Mesendoderm (in vitro differentiated cells): ENCODE results near the gene CRYBA2.

Experiments
- DNase-seq: peaks from one replicate; pipeline ENCODE4 v3.0.0; 2013
- H2AK5ac ChIP-seq: 2 replicates; pipeline ENCODE4 v1.6.1; 2013; ENCODE audit warnings: low read length, inconsistent platforms
- H2BK120ac ChIP-seq: 2 replicates; pipeline ENCODE4 v1.6.1; 2013; ENCODE audit warnings: low read depth, mild to moderate bottlenecking, low read length, moderate library complexity, mixed read lengths
- H2BK15ac ChIP-seq: replicated peaks from 2 replicates; pipeline ENCODE4 v1.6.1; 2013; ENCODE audit warnings: low read depth, mild to moderate bottlenecking, moderate library complexity
- H2BK5ac ChIP-seq: 2 replicates; pipeline ENCODE4 v1.6.1; 2013; ENCODE audit warnings: low read length, inconsistent platforms
- H3K18ac ChIP-seq: 2 replicates; pipeline ENCODE4 v1.6.1; 2013; ENCODE audit warnings: mild to moderate bottlenecking, low read length, mixed read lengths
- H3K23ac ChIP-seq: one replicate; pipeline ENCODE4 v1.6.1; 2013; ENCODE audit warnings: low read length
- H3K27ac ChIP-seq: 2 replicates; pipeline ENCODE4 v1.5.1; 2013; ENCODE audit warnings: low read depth, mild to moderate bottlenecking, inconsistent platforms, low read length, moderate library complexity
- H3K27me3 ChIP-seq: 2 replicates; pipeline ENCODE4 v1.6.1; 2013; ENCODE audit warnings: low read length, control low read depth, mild to moderate bottlenecking, inconsistent platforms; ENCODE audit not compliant: insufficient read depth, poor library complexity
- H3K36me3 ChIP-seq: 2 replicates; pipeline ENCODE4 v1.6.1; 2013; ENCODE audit warnings: low read length, inconsistent platforms; ENCODE audit not compliant: control insufficient read depth, insufficient read depth
- H3K4ac ChIP-seq: one replicate; pipeline ENCODE4 v1.6.1; 2013; ENCODE audit warnings: low read depth, mild to moderate bottlenecking, low read length, moderate library complexity
- H3K4me1 ChIP-seq: 2 replicates; pipeline ENCODE4 v1.6.1; 2013; ENCODE audit warnings: low read depth, low read length, inconsistent platforms; ENCODE audit not compliant: control insufficient read depth
- H3K4me2 ChIP-seq: 2 replicates; pipeline ENCODE4 v1.6.1; 2013; ENCODE audit warnings: low read length
- H3K4me3 ChIP-seq: 2 replicates; pipeline ENCODE4 v1.5.1; 2013; ENCODE audit warnings: mild to moderate bottlenecking, low read length
- H3K56ac ChIP-seq: one replicate; pipeline ENCODE4 v1.6.1; 2013; ENCODE audit warnings: low read length
- H3K79me1 ChIP-seq: 2 replicates; pipeline ENCODE4 v1.6.1; 2013; ENCODE audit warnings: low read length, inconsistent platforms
- H3K79me2 ChIP-seq: 2 replicates; pipeline ENCODE4 v1.6.1; 2013; ENCODE audit warnings: mild to moderate bottlenecking, low read length; ENCODE audit not compliant: control insufficient read depth, insufficient read depth
- H3K9ac ChIP-seq: 2 replicates; pipeline ENCODE4 v1.6.1; 2013; ENCODE audit warnings: low read length, inconsistent platforms
- H4K5ac ChIP-seq: one replicate; pipeline ENCODE4 v1.6.1; 2013; ENCODE audit warnings: low read length
- H4K8ac ChIP-seq: one replicate; pipeline ENCODE4 v1.6.1; 2013; ENCODE audit warnings: low read depth, mild to moderate bottlenecking, control low read depth, low read length, moderate library complexity
- whole genome bisulfite sequencing: extraction: QIAGEN DNeasy Blood & Tissue Kit; methylation state at CpG from one replicate; pipeline ENCODE4 v1.1.7; 2013; ENCODE audit warnings: low lambda C conversion rate, missing lambda C conversion rate; ENCODE audit not compliant: insufficient coverage; ENCODE audit errors: extremely low coverage; 5-methylcytosine and 5-hydroxymethylcytosine counted together

CRYBA2 gene

GRCh38 chr2:219037783-219038499 is 44.7 kb upstream of the CRYBA2 start:
- no peak overlapping the region for H3K18ac ChIP-seq
- H2BK120ac ChIP-seq, result no peak overlapping the region
- H3K4ac ChIP-seq, result no peak overlapping the region
- no peak overlapping the region for H3K4me3 ChIP-seq
- H3K27ac ChIP-seq, result no peak overlapping the region
- no peaks in the 10 kb centered on the region for H3K36me3 ChIP-seq
- no peaks in the 10 kb centered on the region for H3K79me1 ChIP-seq
- H3K56ac ChIP-seq, result no peak overlapping the region
- no peak overlapping the region for H4K5ac ChIP-seq
- no peaks in the 10 kb centered on the region for H3K27me3 ChIP-seq
- no peak overlapping the region for H3K9ac ChIP-seq
- H3K4me2 ChIP-seq, result no peak overlapping the region
- no peak overlapping the region for H3K23ac ChIP-seq
- DNase-seq, result no peak
- H4K8ac ChIP-seq, result no peak overlapping the region
- no peak overlapping the region for H2BK15ac ChIP-seq
- no CpG with 5 or more reads among the region's 8 CpGs for WGBS
- no peak overlapping the region for H2AK5ac ChIP-seq
- no peak overlapping the region for H2BK5ac ChIP-seq
- no peaks in the 10 kb centered on the region for H3K79me2 ChIP-seq
- no peaks in the 10 kb centered on the region for H3K4me1 ChIP-seq

- no peaks in the 10 kb centered on the region for H3K79me2 ChIP-seq
- H2BK15ac ChIP-seq, result no peak overlapping the region
- H3K79me1 ChIP-seq, result no peaks in the 10 kb centered on the region
- H2BK120ac ChIP-seq, result no peak overlapping the region
- H3K4me1 ChIP-seq, result no peaks in the 10 kb centered on the region
- no peak overlapping the region for H3K23ac ChIP-seq
- WGBS, result no CpG with 5 or more reads among the region's 2 CpGs
- no peak overlapping the region for H3K27ac ChIP-seq
- no peaks in the 10 kb centered on the region for H3K27me3 ChIP-seq
- no peak overlapping the region for H3K4ac ChIP-seq
- no peak for DNase-seq
- no peak overlapping the region for H3K56ac ChIP-seq
- H2AK5ac ChIP-seq, result no peak overlapping the region
- H3K9ac ChIP-seq, result no peak overlapping the region
- no peak overlapping the region for H2BK5ac ChIP-seq
- no peak overlapping the region for H3K4me2 ChIP-seq
- H3K18ac ChIP-seq, result no peak overlapping the region
- H4K8ac ChIP-seq, result no peak overlapping the region
- no peak overlapping the region for H4K5ac ChIP-seq
- H3K36me3 ChIP-seq, result no peaks in the 10 kb centered on the region
- no peak overlapping the region for H3K4me3 ChIP-seq
Observed at GRCh38 chr2:219035942-219036341, 42.7 kb upstream of the CRYBA2 start.

GRCh38 chr2:219034823-219035222 is 41.6 kb upstream of the CRYBA2 start:
- no peak overlapping the region for H3K23ac ChIP-seq
- no peaks in the 10 kb centered on the region for H3K4me1 ChIP-seq
- no peak overlapping the region for H3K9ac ChIP-seq
- no peak overlapping the region for H3K18ac ChIP-seq
- H4K8ac ChIP-seq, result no peak overlapping the region
- H3K4me2 ChIP-seq, result no peak overlapping the region
- no peak overlapping the region for H2BK120ac ChIP-seq
- no peak for DNase-seq
- WGBS, result no CpG with 5 or more reads among the region's 6 CpGs
- H3K79me1 ChIP-seq, result no peaks in the 10 kb centered on the region
- no peaks in the 10 kb centered on the region for H3K36me3 ChIP-seq
- H4K5ac ChIP-seq, result no peak overlapping the region
- no peak overlapping the region for H3K4me3 ChIP-seq
- H3K27ac ChIP-seq, result no peak overlapping the region
- H3K79me2 ChIP-seq, result no peaks in the 10 kb centered on the region
- H3K27me3 ChIP-seq, result no peaks in the 10 kb centered on the region
- H3K4ac ChIP-seq, result no peak overlapping the region
- H2BK15ac ChIP-seq, result no peak overlapping the region
- H3K56ac ChIP-seq, result no peak overlapping the region
- H2BK5ac ChIP-seq, result no peak overlapping the region
- H2AK5ac ChIP-seq, result no peak overlapping the region

GRCh38 chr2:219032051-219032745 is 39.0 kb upstream of the CRYBA2 start:
- H2BK5ac ChIP-seq, result no peak overlapping the region

GRCh38 chr2:219031005-219031738 is 38.0 kb upstream of the CRYBA2 start:
- Histone ChIP-seq H3K79me1 (no peaks in the 10 kb centered on the region), H2BK15ac (no peak overlapping the region), H3K56ac (no peak overlapping the region), H3K27ac (no peak overlapping the region), H4K8ac (no peak overlapping the region), H2BK120ac (no peak overlapping the region), H2BK5ac (no peak overlapping the region), H3K4me2 (no peak overlapping the region), H3K4me1 (no peaks in the 10 kb centered on the region), H3K18ac (no peak overlapping the region), H3K9ac (no peak overlapping the region), H3K4me3 (no peak overlapping the region), H3K27me3 (no peaks in the 10 kb centered on the region), H4K5ac (no peak overlapping the region), H3K23ac (no peak overlapping the region), H3K4ac (no peak overlapping the region), H2AK5ac (no peak overlapping the region), H3K36me3 (no peaks in the 10 kb centered on the region), H3K79me2 (no peaks in the 10 kb centered on the region)
- no CpG with 5 or more reads among the region's 21 CpGs for WGBS
- DNase-seq, result no peak

More at GRCh38 chr2:219032051-219032745, 39.0 kb upstream of the CRYBA2 start:
- no peak for DNase-seq
- no peak overlapping the region for H3K4me3 ChIP-seq
- no peak overlapping the region for H3K23ac ChIP-seq
- no peak overlapping the region for H3K4me2 ChIP-seq
- no peak overlapping the region for H4K5ac ChIP-seq
- no peaks in the 10 kb centered on the region for H3K79me2 ChIP-seq
- H2BK120ac ChIP-seq, result no peak overlapping the region
- H3K18ac ChIP-seq, result no peak overlapping the region
- H4K8ac ChIP-seq, result no peak overlapping the region
- WGBS, result no CpG with 5 or more reads among the region's 23 CpGs
- no peak overlapping the region for H3K27ac ChIP-seq
- no peak overlapping the region for H2BK15ac ChIP-seq
- H3K56ac ChIP-seq, result no peak overlapping the region
- no peaks in the 10 kb centered on the region for H3K27me3 ChIP-seq
- H3K9ac ChIP-seq, result no peak overlapping the region
- H3K4ac ChIP-seq, result no peak overlapping the region
- H3K79me1 ChIP-seq, result no peaks in the 10 kb centered on the region
- H3K4me1 ChIP-seq, result no peaks in the 10 kb centered on the region
- no peak overlapping the region for H2AK5ac ChIP-seq
- no peaks in the 10 kb centered on the region for H3K36me3 ChIP-seq
